Measurements from ENCODE around the gene PHF21A.

DNA sequence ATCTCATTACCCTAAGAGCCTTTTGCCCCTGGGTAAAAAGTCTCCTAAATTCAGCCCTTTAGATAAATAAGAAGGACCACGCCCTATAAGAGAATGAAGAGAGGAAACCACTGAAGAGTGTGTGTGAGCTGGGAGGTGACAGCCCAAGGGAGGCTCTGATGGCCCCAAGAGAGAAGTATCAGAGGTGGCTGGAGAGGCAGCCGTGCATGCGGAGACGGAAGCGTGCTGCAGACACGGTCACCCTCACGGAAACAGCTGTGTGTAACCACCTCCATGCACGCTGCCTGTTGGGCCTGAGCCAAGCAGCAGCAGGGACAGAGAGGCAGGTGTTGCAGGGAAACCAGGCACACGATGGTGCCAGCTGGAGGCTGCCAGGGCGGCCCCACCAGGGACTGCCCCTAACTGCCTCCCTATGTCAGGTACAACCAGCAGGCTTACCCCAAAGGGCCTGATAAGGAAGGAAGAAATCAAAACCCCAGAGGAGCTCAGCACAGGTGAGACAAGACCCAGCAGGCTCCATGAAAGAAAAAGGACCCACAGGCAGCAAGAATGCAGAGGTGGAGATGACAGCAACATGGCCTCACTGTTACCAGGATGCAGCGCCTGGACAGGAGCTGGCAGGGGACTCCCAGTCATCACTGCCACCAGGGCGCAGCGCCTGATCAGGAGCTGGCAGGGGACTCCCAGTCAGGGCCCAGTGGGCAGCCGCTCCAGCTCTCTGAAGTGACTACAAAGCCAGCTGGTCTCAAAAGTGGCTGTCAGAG, 191.0 kb downstream of the PHF21A start:
- TF ChIP-seq NR2C2 (CRISPR knock-in tag; IDR thresholded peaks at IDR 0.05) (no peak), ZNF121 (CRISPR knock-in tag; IDR thresholded peaks at IDR 0.05) (no peak), SP1 (CRISPR knock-in tag; conservative IDR thresholded peaks at IDR 0.05) (no peak), RELA (CRISPR knock-in tag; IDR thresholded peaks at IDR 0.05; ENCODE audit: borderline replicate concordance) (no peak), PRRX2 (CRISPR knock-in tag; IDR thresholded peaks at IDR 0.05) (no peak), ZBTB21 (CRISPR knock-in tag; IDR thresholded peaks at IDR 0.05; ENCODE audit: borderline replicate concordance) (no peak)
- TF ChIP-seq, protein P1, sequence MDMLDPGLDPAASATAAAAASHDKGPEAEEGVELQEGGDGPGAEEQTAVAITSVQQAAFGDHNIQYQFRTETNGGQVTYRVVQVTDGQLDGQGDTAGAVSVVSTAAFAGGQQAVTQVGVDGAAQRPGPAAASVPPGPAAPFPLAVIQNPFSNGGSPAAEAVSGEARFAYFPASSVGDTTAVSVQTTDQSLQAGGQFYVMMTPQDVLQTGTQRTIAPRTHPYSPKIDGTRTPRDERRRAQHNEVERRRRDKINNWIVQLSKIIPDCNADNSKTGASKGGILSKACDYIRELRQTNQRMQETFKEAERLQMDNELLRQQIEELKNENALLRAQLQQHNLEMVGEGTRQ (CRISPR knock-in tag; IDR thresholded peaks at IDR 0.05), result no peak
- TF ChIP-seq, protein P2, sequence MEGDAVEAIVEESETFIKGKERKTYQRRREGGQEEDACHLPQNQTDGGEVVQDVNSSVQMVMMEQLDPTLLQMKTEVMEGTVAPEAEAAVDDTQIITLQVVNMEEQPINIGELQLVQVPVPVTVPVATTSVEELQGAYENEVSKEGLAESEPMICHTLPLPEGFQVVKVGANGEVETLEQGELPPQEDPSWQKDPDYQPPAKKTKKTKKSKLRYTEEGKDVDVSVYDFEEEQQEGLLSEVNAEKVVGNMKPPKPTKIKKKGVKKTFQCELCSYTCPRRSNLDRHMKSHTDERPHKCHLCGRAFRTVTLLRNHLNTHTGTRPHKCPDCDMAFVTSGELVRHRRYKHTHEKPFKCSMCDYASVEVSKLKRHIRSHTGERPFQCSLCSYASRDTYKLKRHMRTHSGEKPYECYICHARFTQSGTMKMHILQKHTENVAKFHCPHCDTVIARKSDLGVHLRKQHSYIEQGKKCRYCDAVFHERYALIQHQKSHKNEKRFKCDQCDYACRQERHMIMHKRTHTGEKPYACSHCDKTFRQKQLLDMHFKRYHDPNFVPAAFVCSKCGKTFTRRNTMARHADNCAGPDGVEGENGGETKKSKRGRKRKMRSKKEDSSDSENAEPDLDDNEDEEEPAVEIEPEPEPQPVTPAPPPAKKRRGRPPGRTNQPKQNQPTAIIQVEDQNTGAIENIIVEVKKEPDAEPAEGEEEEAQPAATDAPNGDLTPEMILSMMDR (IDR thresholded peaks at IDR 0.05), result no peak
- TF ChIP-seq, protein P3, sequence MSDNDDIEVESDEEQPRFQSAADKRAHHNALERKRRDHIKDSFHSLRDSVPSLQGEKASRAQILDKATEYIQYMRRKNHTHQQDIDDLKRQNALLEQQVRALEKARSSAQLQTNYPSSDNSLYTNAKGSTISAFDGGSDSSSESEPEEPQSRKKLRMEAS (CRISPR knock-in tag; IDR thresholded peaks at IDR 0.05), result no peak
- TF ChIP-seq, protein P4, sequence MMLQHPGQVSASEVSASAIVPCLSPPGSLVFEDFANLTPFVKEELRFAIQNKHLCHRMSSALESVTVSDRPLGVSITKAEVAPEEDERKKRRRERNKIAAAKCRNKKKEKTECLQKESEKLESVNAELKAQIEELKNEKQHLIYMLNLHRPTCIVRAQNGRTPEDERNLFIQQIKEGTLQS (CRISPR knock-in tag; conservative IDR thresholded peaks at IDR 0.05), result no peak
- TF ChIP-seq, protein P5, sequence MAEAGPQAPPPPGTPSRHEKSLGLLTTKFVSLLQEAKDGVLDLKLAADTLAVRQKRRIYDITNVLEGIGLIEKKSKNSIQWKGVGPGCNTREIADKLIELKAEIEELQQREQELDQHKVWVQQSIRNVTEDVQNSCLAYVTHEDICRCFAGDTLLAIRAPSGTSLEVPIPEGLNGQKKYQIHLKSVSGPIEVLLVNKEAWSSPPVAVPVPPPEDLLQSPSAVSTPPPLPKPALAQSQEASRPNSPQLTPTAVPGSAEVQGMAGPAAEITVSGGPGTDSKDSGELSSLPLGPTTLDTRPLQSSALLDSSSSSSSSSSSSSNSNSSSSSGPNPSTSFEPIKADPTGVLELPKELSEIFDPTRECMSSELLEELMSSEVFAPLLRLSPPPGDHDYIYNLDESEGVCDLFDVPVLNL (CRISPR knock-in tag; IDR thresholded peaks at IDR 0.05; ENCODE audit: borderline replicate concordance, low read depth), result no peak
- TF ChIP-seq, protein P6, sequence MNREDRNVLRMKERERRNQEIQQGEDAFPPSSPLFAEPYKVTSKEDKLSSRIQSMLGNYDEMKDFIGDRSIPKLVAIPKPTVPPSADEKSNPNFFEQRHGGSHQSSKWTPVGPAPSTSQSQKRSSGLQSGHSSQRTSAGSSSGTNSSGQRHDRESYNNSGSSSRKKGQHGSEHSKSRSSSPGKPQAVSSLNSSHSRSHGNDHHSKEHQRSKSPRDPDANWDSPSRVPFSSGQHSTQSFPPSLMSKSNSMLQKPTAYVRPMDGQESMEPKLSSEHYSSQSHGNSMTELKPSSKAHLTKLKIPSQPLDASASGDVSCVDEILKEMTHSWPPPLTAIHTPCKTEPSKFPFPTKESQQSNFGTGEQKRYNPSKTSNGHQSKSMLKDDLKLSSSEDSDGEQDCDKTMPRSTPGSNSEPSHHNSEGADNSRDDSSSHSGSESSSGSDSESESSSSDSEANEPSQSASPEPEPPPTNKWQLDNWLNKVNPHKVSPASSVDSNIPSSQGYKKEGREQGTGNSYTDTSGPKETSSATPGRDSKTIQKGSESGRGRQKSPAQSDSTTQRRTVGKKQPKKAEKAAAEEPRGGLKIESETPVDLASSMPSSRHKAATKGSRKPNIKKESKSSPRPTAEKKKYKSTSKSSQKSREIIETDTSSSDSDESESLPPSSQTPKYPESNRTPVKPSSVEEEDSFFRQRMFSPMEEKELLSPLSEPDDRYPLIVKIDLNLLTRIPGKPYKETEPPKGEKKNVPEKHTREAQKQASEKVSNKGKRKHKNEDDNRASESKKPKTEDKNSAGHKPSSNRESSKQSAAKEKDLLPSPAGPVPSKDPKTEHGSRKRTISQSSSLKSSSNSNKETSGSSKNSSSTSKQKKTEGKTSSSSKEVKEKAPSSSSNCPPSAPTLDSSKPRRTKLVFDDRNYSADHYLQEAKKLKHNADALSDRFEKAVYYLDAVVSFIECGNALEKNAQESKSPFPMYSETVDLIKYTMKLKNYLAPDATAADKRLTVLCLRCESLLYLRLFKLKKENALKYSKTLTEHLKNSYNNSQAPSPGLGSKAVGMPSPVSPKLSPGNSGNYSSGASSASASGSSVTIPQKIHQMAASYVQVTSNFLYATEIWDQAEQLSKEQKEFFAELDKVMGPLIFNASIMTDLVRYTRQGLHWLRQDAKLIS (CRISPR knock-in tag; IDR thresholded peaks at IDR 0.05; ENCODE audit: borderline replicate concordance), result no peak

All from WTC11 (cell line).